ENCODE data around the gene MRPS27.

DNA sequence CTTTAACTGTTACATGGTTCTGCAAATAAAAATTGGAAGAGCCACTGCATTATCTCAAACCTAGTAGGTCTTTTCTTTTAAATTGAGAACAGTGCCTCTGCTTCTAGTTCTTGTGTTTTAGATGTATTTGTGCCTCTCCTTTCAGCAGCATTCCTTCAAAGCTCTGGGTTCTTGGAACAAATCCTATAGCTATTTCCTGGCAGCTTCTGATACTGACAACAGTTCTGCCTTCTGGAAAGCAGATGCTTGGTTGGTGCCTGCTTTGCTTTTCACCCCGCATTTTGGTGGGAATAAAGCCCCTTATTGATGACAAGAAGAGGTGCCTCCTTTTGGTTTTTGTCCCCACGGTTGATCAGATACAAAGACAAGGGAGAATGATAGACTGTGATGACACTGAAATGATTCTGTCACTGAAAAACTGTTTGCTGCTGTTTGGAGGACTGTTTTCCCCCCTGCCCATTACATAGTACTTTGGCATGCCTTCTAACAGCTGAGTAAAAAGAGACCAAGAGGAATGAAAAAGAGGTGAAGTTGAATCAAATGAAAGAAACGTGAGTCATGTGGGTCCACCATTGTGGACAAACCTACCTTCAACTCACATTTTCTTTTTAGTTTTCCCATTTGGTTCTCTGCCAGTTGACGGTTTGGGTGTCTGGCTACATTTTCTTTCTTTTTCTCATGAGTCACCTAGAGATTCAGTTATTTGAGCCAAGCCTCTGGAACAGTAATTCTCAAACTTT lies 5.7 kb upstream of the MRPS27 start:
- TF ChIP-seq POLR2A (IDR thresholded peaks at IDR 0.05; ENCODE audit: low read depth, low read length) (no peak), FOS (IDR thresholded peaks at IDR 0.05; ENCODE audit: low read depth, low read length) (peak; percentile 16; the same call in 1 of the 2 replicates), RAD21 (IDR thresholded peaks at IDR 0.05; ENCODE audit: low read length) (no peak), CHD1 (IDR thresholded peaks at IDR 0.05; ENCODE audit: low read depth, low read length) (no peak), MAFK (IDR thresholded peaks at IDR 0.05; ENCODE audit: low read depth, low read length) (no peak), SMC3 (IDR thresholded peaks at IDR 0.05; ENCODE audit: low read depth, low read length) (no peak), RCOR1 (IDR thresholded peaks at IDR 0.05; ENCODE audit: insufficient replicate concordance, low read length) (no peak), CEBPB (IDR thresholded peaks at IDR 0.05; ENCODE audit: low read depth, low read length) (no peak)
- TF ChIP-seq, protein P1, sequence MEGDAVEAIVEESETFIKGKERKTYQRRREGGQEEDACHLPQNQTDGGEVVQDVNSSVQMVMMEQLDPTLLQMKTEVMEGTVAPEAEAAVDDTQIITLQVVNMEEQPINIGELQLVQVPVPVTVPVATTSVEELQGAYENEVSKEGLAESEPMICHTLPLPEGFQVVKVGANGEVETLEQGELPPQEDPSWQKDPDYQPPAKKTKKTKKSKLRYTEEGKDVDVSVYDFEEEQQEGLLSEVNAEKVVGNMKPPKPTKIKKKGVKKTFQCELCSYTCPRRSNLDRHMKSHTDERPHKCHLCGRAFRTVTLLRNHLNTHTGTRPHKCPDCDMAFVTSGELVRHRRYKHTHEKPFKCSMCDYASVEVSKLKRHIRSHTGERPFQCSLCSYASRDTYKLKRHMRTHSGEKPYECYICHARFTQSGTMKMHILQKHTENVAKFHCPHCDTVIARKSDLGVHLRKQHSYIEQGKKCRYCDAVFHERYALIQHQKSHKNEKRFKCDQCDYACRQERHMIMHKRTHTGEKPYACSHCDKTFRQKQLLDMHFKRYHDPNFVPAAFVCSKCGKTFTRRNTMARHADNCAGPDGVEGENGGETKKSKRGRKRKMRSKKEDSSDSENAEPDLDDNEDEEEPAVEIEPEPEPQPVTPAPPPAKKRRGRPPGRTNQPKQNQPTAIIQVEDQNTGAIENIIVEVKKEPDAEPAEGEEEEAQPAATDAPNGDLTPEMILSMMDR (conservative IDR thresholded peaks at IDR 0.05; ENCODE audit: low read depth, low read length) = no peak
